ENCODE results near the gene CRYBG2. TPM values are rescaled to one million over a fixed set of nuclear protein-coding genes. Genes with fewer than 3 reads are reported as not detected.

CRYBG2 gene
- total RNA-seq, 2 donors from 2014 or later: 1.0 to 6.0 TPM

DNA sequence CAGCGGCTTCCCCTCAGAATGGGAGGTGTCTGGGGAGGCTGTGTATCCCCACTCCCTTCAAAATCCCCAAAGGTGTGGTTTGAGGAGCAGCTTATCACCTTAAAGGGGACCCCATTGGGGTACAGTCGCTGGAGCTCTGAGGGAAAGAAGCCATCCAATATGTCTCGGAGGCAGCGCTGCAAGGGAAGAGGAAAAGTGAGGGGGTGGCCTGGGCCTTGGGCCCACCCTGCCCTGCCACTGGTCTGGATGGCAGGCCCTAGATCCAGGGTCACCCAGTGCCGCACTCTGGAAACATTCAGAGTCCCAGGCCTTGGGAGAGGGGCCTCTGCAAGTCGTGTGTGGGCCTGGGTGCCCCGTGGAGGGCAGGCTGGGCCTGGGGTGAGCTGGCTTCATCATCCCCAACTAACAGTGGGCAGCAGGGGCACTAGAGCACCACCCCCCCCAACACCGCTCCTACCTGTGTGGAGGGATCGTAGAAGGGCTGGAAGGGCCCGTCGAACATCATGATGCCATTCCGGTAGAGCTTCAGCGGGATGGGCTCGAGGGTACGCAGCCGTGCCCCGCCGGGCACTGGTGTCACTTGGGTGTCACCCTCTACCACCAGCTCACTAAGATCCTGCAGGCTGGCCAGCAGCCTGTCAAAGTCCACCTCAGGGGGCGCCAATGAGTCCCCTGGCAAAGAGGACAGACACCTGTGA lies 68.4 kb downstream of the CRYBG2 start:
- Mint-ChIP-seq H3K27ac (peak overlapping the region; percentile 87 to 96), H3K9me3 (no peaks in the 10 kb centered on the region), H3K36me3 (peaks cover 22 to 34% of the 10 kb centered on the region in 2 donors)
- ATAC-seq: no peak
- peak in 1 of 2 donors; percentile 73 for DNase-seq (ENCODE audit: low spot score in 2 of 2)

GRCh38 chr1:26284597-26285347 lies 69.2 kb downstream of the CRYBG2 start:
- DNase-seq (ENCODE audit: low spot score in 2 of 2): peak; percentile 88 to 91
- ATAC-seq: peak; percentile 65 to 82
- H3K27ac Mint-ChIP-seq: peak overlapping the region; percentile 87 to 96
- peaks cover 26 to 36% of the 10 kb centered on the region in 2 donors for H3K36me3 Mint-ChIP-seq
- no peaks in the 10 kb centered on the region for H3K9me3 Mint-ChIP-seq

GRCh38 chr1:26283871-26284596 lies 69.9 kb downstream of the CRYBG2 start:
- ATAC-seq (no peak), DNase-seq (ENCODE audit: low spot score in 2 of 2) (no peak)
- H3K9me3 Mint-ChIP-seq: no peaks in the 10 kb centered on the region
- peaks cover 26 to 43% of the 10 kb centered on the region in 2 donors for H3K36me3 Mint-ChIP-seq
- H3K27ac Mint-ChIP-seq: peak overlapping the region; percentile 87 to 96

- DNase-seq (ENCODE audit: low spot score in 2 of 2) (no peak), ATAC-seq (no peak)
- Mint-ChIP-seq H3K36me3 (peaks cover 32 to 50% of the 10 kb centered on the region in 2 donors), H3K9me3 (no peaks in the 10 kb centered on the region), H3K27ac (peak overlapping the region; percentile 87 to 96)
These were observed 70.6 kb downstream of the CRYBG2 start for GRCh38 chr1:26283279-26283853.

- H3K36me3 Mint-ChIP-seq: peaks cover 40 to 59% of the 10 kb centered on the region in 2 donors
- DNase-seq (ENCODE audit: low spot score in 2 of 2): no peak
- peak overlapping the region in 1 of 2 donors; percentile 87 for H3K27ac Mint-ChIP-seq
- no peak for ATAC-seq
- H3K9me3 Mint-ChIP-seq: no peaks in the 10 kb centered on the region
These were observed 71.5 kb downstream of the CRYBG2 start for GRCh38 chr1:26282401-26282918.

DNA sequence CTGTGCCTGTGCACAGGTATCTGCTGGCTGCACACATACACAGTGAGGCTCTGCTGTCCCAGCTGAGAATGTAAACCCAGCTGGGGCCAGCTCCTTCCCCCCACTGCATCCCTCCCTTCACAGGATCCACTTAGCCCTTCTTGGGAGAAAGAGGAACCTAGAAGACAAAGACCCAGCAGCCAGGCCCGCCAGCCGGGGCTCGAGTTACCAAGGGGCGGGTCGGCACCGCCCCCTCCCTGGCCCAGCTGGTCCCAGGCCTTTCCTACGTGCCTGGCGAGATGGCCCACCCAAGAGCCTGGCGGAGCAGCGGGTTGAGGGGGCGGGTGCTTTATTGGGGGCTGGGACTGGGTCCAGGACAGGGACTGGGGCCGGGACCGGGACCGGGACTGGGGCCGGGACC lies 72.0 kb downstream of the CRYBG2 start:
- DNase-seq (ENCODE audit: low spot score in 2 of 2) (no peak), ATAC-seq (no peak)
- Mint-ChIP-seq H3K27ac (peak overlapping the region; percentile 92 to 95), H3K36me3 (peaks cover 44 to 64% of the 10 kb centered on the region in 2 donors), H3K9me3 (no peaks in the 10 kb centered on the region)

DNA sequence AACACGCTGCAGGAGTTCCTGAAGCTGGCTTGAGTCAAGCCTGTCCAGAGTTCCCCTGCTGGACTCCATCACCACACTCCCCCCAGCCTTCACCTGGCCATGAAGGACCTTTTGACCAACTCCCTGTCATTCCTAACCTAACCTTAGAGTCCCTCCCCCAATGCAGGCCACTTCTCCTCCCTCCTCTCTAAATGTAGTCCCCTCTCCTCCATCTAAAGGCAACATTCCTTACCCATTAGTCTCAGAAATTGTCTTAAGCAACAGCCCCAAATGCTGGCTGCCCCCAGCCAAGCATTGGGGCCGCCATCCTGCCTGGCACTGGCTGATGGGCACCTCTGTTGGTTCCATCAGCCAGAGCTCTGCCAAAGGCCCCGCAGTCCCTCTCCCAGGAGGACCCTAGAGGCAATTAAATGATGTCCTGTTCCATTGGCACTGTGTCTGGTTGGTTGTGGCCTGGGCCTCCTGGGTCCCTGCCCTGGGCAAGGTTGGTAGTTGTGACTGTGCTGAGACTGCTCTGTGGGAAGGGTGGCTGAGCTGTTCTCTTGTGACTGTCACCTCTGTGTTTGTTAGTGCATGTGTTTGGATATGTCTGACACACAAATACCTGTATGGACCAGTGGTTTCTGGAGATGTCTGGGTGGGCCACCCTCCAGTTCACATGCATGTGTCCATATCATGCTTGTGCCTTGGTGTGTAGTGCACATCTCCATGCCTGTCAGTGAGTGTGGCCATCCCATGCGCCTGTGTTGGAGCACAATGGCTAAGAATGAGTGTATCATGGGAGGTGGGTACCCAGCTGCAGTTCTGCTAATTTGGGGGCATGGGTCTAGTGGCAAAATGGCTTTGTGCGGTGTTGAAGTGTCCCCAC lies 72.6 kb downstream of the CRYBG2 start:
- no peak for DNase-seq (ENCODE audit: low spot score in 2 of 2)
- ATAC-seq: no peak
- H3K36me3 Mint-ChIP-seq: peaks cover 48 to 68% of the 10 kb centered on the region in 2 donors
- H3K27ac Mint-ChIP-seq: peak overlapping the region; percentile 92 to 95
- no peaks in the 10 kb centered on the region for H3K9me3 Mint-ChIP-seq

DNA sequence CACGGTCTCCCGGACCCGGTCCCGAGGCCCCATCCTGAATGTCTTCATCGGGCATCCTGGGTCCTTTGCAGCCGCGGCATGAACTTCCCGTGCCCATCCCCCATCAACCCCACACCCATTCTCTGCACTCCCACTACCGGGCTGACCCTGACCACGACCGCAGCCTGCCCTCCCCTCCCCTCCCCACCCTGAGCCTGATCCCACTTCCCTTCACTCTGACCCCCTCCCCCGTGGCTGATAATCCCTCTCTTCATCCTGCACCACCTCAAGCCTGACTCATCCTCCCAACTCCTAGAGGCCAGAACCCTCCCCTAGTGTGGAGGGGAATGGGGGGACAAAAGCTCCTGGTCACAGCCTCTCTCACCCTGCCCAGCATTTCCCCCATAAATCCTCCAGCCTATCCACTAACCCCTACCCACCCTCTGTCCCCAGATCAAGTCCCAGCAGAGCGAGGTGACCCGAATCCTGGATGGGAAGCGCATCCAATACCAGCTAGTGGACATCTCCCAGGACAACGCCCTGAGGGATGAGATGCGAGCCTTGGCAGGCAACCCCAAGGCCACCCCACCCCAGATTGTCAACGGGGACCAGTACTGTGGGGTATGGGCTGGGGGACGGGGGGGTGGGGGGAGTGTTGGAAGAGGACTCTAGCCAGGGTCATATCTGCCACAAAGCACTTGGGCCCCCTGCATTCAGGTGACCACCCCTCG lies 73.4 kb downstream of the CRYBG2 start:
- Mint-ChIP-seq H3K27ac (peak overlapping the region; percentile 90 to 92), H3K36me3 (peaks cover 48 to 68% of the 10 kb centered on the region in 2 donors), H3K9me3 (no peaks in the 10 kb centered on the region)
- no peak for DNase-seq (ENCODE audit: low spot score in 2 of 2)
- ATAC-seq: no peak

GRCh38 chr1:26279456-26280332 lies 74.2 kb downstream of the CRYBG2 start, which contains the start of gene SH3BGRL3:
Gene SH3BGRL3, plus strand, starts transcription at chr1:26280086. Its CDS starts 70 bp downstream, at chr1:26280156.
- Mint-ChIP-seq H3K9me3 (no peaks in the 10 kb centered on the region), H3K36me3 (peaks cover 42 to 63% of the 10 kb centered on the region in 2 donors), H3K27ac (peak within 1 kb of the TSS; percentile 92 to 95)
- ATAC-seq (peak; percentile 48 to 67), DNase-seq (ENCODE audit: low spot score in 2 of 2) (peak; percentile 84 to 86)

- H3K9me3 Mint-ChIP-seq: no peaks in the 10 kb centered on the region
- peak overlapping the region; percentile 92 to 95 for H3K27ac Mint-ChIP-seq
- ATAC-seq (peak; percentile 8 to 33), DNase-seq (ENCODE audit: low spot score in 2 of 2) (peak in 1 of 2 donors; percentile 80)
- peaks cover 38 to 59% of the 10 kb centered on the region in 2 donors for H3K36me3 Mint-ChIP-seq
These were observed 75.0 kb downstream of the CRYBG2 start for GRCh38 chr1:26278724-26279455.

DNA sequence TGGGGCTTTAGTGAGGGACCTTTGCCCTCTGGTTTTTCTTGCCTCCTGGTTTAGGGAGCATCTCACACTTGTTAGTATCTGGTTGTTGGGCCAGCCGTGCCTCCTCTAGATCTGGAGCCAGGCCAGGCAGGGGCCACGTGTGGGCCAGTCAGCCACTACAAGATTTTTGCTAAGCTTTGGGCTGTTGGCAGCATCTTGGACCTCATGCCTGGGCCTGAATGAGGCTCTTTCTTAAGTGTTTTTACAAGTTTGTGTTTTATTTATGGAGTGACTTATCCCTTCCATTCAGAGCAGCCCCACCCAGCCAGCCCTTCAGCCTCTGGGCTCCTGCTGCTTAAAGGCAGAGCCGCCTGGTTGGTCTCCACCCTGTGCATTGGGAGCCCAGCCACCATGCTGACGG lies 75.6 kb downstream of the CRYBG2 start:
- DNase-seq (ENCODE audit: low spot score in 2 of 2): no peak
- peaks cover 38 to 56% of the 10 kb centered on the region in 2 donors for H3K36me3 Mint-ChIP-seq
- H3K9me3 Mint-ChIP-seq: no peaks in the 10 kb centered on the region
- no peak for ATAC-seq
- peak overlapping the region; percentile 92 to 95 for H3K27ac Mint-ChIP-seq

- Mint-ChIP-seq H3K27ac (peak overlapping the region; percentile 92 to 95), H3K36me3 (peaks cover 38 to 50% of the 10 kb centered on the region in 2 donors), H3K9me3 (no peaks in the 10 kb centered on the region)
- DNase-seq (ENCODE audit: low spot score in 2 of 2): no peak
- ATAC-seq: no peak
These were observed 76.2 kb downstream of the CRYBG2 start for GRCh38 chr1:26277719-26278118.

GRCh38 chr1:26277261-26277661 lies 76.7 kb downstream of the CRYBG2 start:
- no peaks in the 10 kb centered on the region for H3K9me3 Mint-ChIP-seq
- DNase-seq (ENCODE audit: low spot score in 2 of 2): no peak
- peak overlapping the region in 1 of 2 donors; percentile 92 for H3K27ac Mint-ChIP-seq
- no peak for ATAC-seq
- peaks cover 38 to 46% of the 10 kb centered on the region in 2 donors for H3K36me3 Mint-ChIP-seq
